Suppressor macrophage treated with lipopolysaccharide for 1 hour (primary cell): ENCODE results near the gene PHACTR3.

Experiments used
- DNase-seq, 3 donors: peaks; one replicate each; pipeline ENCODE4 v3.0.0-alpha.2; 2020 to 2022

Gene PHACTR3

DNA sequence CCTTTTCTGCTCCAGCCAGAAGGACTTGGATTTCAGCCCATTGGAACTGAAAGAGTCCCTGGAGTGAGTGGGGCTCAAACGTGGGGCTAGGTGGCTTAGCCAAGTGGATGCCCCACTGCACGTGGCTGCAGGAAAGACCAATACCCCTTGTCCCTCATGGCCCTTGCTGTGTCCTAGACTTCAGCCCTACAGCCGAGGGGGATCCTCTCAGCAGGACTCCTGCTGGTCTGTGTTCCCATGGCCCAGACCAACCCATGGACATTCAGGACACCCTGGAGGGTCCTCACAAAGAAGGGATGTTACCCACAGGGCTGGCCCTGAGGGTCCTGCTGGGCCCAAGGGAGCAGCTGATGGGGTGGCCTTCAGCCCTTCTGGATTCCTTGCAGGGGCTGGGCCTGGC, 30.0 kb upstream of the PHACTR3 start:
- no peak for DNase-seq

- no peak for DNase-seq
Observed at GRCh38 chr20:59575216-59575615, 29.1 kb upstream of the PHACTR3 start.

GRCh38 chr20:59575653-59576052, 28.7 kb upstream of the PHACTR3 start:
- DNase-seq = no peak

DNA sequence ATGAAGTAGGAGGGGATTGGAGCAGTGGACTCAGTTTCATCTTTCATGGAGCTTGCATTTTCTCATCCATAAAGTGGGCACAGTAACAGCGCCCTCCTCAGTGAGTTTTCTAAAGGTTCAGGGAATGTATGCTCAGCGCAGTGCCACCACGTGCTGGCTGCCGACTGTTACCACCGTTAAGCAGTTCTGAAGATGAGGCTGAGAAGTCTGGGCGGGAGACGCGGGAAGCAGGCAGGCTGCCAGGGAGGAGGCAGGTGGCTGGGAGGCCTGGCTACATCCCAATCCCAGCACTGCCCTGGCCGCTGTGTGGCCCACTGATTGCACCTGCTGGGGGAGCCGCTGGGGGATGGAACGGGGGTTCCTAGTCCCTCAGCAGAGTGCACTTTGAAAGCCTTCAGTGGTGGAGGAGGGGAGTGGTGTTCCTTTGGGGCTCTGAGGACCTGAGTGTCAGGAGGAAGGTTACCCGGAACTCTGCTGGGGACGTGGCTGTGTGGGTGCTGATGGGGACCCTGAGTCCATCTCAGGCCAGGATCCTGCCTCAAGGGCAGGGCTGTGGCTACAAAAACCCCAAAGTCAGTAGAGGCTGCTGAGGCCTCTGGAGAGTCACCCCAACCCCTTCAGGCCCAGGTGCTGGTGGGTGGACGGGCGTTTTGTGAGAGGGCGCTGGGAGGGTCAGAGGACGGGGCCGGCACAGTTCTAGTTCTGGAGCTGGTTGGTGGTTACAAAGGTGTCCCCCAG, 28.0 kb upstream of the PHACTR3 start:
- no peak for DNase-seq

GRCh38 chr20:59577037-59577808, 27.1 kb upstream of the PHACTR3 start:
- DNase-seq = no peak

DNA sequence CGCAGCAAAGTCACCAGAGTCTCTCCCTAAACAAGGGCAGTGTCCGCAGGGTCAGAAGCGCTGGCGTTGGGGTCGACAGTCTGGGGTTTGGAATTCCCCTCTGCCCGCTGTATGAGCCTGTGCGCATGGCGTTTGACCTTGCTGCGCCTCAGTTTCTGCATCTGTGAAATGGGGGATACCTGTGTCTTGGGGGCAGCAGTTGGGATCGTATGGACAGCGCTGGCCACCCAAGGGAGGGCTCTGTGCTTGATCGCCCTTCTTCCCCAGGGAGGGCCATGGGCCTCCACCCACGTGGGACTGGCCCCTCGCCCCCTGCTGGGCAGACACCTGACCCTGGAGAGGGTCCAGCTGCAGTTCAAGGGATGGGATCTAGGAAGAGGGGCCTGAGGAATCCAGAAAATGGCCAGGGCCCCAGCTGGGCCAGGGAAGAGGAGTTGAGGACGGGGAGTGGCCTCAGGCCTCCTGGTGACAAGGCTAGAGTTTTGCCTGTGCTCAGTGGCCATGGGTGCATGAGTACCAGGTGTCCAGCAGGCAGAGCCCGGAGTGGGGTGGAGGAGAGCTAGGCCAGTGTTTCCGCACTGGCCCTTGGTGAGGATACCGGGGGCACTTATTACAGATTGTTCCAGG, 26.4 kb upstream of the PHACTR3 start:
- DNase-seq = no peak

- no peak for DNase-seq
Observed at GRCh38 chr20:59578436-59579403, 25.6 kb upstream of the PHACTR3 start.

- DNase-seq = no peak
Observed at GRCh38 chr20:59579404-59580145, 24.8 kb upstream of the PHACTR3 start.

DNA sequence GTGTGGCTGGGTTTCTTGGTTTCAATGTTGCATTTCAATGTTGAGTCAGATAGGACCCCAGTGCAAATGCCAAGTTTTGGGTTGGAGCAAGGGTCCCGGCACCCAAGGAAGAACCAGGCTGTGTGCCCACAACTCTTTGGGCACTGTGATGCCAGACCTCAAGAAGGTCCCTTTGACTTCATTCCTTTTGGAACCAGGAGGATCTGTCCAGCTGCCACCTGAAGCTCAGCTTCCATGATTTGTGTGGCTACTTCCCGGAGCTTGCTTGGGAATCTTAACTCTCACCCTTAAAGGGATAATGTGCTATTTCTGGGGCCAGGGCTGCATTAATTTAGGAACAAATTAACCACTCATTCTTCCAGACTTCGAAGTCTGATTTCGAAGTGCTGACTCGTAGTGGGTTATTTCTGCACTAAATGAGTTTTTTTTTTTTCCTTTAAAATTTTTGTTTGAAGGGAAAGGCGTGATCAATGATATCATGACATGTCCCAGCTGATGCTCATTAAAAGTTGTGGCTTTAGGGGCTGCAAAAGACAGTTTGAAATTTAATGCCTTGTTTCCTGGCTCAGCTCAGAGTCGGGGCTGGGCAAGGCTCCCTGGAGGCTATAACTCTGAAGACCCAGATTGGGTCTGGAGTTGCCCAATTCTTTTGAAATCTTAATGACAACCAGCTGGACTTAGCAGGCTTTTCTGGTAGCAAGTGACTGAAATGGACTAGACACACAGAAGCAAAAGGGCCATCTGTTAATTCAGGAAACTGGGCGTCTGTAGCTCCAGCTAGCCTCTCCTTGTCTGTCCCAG, 24.0 kb upstream of the PHACTR3 start:
- DNase-seq = no peak

DNA sequence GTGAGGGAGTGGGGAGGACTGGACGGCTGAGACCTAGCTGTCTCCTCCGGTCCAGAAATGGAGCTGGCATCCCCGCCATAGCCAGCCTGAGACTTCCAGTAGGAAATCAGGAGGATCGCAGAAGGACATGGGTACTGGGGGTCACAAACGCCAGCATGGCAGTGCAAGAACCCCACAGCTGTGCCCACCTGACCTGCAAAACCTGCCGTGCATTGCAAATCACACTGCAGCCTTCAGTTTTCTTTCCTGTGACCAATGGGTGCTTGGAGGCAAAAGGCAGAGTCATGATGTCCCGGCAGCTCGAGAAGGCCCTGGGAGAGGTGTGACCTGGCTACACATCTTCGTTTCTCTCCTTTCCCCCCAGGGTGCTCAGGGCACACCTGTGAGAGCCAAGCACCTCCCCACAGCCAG, 23.3 kb upstream of the PHACTR3 start:
- no peak for DNase-seq

- DNase-seq = no peak
Observed at GRCh38 chr20:59581993-59582679, 22.2 kb upstream of the PHACTR3 start.

DNA sequence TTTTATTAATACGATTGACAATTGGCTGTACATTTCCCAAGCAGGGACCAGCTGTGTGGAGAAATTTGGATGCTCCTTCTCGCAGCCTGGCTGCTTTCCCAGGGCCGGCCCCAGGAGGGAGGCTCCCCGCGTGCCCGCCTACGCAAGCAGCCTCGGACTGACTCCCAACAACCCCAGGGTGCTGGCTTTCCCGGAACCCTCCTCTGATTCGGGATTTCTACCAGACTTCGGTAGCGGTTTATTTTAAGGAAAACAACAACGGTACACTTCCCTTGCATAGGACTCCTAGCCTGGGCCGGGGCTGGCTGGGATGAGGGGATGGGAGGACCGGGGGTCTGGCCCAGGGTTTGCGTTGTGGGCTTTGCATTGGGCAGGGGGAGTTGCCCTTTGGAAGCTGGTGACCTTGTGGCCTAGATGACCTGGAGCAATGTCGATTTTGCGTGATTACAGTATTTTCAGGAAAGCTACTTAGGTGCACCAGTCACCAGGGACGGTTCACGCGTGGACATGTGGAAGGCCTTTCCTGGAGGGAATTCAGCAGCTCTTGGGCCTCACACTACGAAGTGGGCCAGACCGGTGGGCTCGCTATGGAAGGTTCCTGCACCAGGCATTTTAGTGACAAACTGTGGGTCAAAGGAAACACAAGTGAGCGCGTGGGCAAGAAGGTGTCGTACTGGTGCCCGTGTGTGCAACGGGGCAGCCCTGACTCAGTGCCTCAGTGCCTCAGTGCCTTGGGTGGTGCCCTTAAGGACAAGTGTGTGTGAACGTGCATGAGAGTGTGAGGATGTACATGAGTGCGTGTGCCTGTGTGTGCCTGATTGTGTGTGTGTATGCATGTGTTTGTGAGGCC, 20.7 kb upstream of the PHACTR3 start:
- DNase-seq = no peak

DNA sequence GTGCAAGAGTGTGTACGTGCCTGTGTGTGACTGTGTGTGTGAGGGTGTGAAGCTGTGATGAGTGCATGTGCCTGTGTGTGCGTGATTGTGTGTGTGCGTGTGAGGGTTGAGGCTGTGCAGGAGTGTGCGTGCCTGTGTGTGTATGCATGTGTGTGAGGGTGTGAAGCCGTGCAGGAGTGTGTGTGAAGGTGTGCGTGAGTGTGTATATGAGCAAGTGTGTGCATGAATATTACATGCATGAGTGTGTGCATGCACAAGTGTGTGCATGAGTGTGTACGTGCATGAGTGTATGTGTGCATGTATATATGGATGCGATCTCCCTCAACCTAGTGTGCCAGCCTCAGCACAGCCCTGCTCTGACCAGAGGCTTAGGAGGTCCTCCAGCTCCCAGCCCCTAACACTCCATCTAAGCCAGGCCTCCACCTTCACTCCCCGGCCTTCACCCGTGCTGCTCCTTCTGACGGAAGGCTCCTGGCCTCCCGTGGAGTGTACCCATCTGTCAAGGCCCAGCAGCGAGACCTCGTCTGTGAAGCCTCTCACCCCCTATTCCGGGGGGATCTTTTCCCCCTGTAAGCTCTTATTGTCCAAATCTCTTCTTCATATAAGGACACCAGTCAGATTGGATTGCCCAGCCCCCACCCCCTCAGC, 19.9 kb upstream of the PHACTR3 start:
- no peak for DNase-seq

DNA sequence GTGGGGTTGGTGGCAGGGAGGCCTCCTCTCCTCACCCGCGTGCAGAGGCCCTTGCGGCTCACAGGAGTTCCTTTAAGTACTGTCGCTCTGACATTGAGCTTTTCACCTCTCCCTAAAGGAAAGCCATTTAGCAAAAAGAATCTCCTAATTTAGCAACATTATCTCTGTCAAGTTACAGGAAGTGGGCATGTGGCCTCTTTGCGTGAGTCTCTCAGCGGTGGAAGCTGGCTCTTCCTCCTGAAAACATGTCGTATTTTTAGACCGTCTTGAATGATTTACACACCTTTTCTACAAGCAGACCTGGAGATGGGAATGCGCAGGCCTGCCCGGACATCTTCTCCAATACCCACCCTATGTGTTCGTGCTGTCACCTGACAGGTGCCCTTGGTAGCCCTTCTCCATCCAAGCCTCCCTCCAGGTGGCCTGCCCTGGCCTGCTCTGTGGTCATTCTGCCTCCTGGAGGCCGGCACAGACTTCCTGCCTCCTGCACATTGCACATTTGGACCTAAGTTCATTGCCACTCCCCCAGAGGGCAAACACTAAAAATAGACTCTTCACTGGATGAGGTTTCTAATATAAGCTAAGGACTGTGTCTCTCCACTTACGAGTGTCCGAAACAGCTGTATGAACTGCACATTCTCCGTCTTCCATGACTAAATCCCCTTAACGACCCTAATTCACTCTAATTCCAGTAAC, 18.5 kb upstream of the PHACTR3 start:
- no peak for DNase-seq

- no peak for DNase-seq
Observed at GRCh38 chr20:59586613-59587012, 17.7 kb upstream of the PHACTR3 start.

DNA sequence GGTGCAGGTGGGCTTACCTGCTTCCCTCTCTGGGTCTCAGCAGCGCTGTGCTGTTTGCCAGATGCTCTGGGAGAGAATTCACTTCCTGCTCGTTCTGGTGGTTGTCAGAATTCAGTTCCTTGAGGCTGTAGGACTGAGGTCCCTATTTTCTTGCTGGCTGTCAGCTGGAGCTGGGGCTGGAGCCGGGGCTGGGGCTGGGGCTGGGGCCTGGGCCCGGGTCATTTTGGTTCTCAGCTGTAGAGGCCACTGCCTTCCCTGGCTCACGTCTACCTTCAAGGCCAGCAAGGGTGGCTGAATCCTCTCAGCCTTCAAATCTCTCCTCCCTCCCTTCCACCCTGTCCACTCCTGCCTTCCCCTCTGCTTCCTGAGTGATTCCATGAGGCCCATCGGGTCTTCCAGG, 16.8 kb upstream of the PHACTR3 start:
- no peak for DNase-seq

- no peak for DNase-seq
Observed at GRCh38 chr20:59588236-59588855, 16.0 kb upstream of the PHACTR3 start.
